SK-N-SH treated with all-trans-retinoic acid at 6 μM for 48 hours (cell line): ENCODE data around the gene SP1.
"Not testable (repeated sequence)": the region's sequence is repeated elsewhere in the genome, so short reads cannot be mapped to it uniquely, and the experiment has no call there.

Experiments used
- ARNTL ChIP-seq: fragments of 450-650 bp; formaldehyde crosslinking; IDR thresholded peaks from 2 replicates; pipeline ENCODE4 v1.5.0; 2020; ENCODE audit warnings: low read depth, mild to moderate bottlenecking, moderate library complexity, borderline replicate concordance
- CSDC2 ChIP-seq: fragments of 250-450 bp; sonication (Bioruptor Pico); IDR thresholded peaks from 2 replicates; pipeline ENCODE4 v1.5.0; 2020; ENCODE audit warnings: mild to moderate bottlenecking, moderate library complexity
- GLIS3 ChIP-seq: fragments of 250-450 bp; sonication (Bioruptor Pico); IDR thresholded peaks from 2 replicates; pipeline ENCODE4 v1.5.0; 2020; ENCODE audit warnings: mild to moderate bottlenecking, moderate library complexity
- OSR1 ChIP-seq: fragments of 250-450 bp; sonication (Bioruptor Pico); IDR thresholded peaks from 2 replicates; pipeline ENCODE4 v1.8.0; 2022; ENCODE audit warnings: moderate library complexity, mild to moderate bottlenecking, inconsistent platforms
- SNAI2 ChIP-seq: fragments of 250-450 bp; sonication (Bioruptor Pico); IDR thresholded peaks from 2 replicates; pipeline ENCODE4 v1.5.0; 2020; ENCODE audit warnings: mild to moderate bottlenecking, moderate library complexity
- TOX ChIP-seq: fragments of 250-450 bp; sonication (Bioruptor Pico); IDR thresholded peaks from 2 replicates; pipeline ENCODE4 v1.8.0; 2021; ENCODE audit warnings: mild to moderate bottlenecking, moderate library complexity, borderline replicate concordance
- ZC3H10 ChIP-seq: fragments of 250-450 bp; sonication (Bioruptor Pico); IDR thresholded peaks from 2 replicates; pipeline ENCODE4 v1.5.1; 2021; ENCODE audit warnings: mild to moderate bottlenecking, moderate library complexity
- ZFP30 ChIP-seq: fragments of 450-650 bp; formaldehyde crosslinking; IDR thresholded peaks from 2 replicates; pipeline ENCODE4 v1.5.0; 2022; ENCODE audit warnings: mild to moderate bottlenecking, moderate library complexity
- ZNF70 ChIP-seq: fragments of 450-650 bp; formaldehyde crosslinking; IDR thresholded peaks from 2 replicates; pipeline ENCODE4 v1.5.0; 2020; ENCODE audit warnings: mild to moderate bottlenecking, moderate library complexity
- TF ChIP-seq, protein P1 (sequence below): fragments of 250-450 bp; sonication (Bioruptor Pico); IDR thresholded peaks from 2 replicates; pipeline ENCODE4 v1.5.0; 2020; ENCODE audit warnings: mild to moderate bottlenecking, moderate library complexity
- TF ChIP-seq, protein P2 (sequence below): fragments of 250-450 bp; sonication (Bioruptor Pico); IDR thresholded peaks from 2 replicates; pipeline ENCODE4 v1.8.0; 2020; ENCODE audit warnings: mild to moderate bottlenecking, moderate library complexity, borderline replicate concordance
- TF ChIP-seq, protein P3 (sequence below): fragments of 250-450 bp; sonication (Bioruptor Pico); IDR thresholded peaks from 2 replicates; pipeline ENCODE4 v1.5.1; 2020; ENCODE audit warnings: low read depth, mild to moderate bottlenecking, moderate library complexity

DNA sequence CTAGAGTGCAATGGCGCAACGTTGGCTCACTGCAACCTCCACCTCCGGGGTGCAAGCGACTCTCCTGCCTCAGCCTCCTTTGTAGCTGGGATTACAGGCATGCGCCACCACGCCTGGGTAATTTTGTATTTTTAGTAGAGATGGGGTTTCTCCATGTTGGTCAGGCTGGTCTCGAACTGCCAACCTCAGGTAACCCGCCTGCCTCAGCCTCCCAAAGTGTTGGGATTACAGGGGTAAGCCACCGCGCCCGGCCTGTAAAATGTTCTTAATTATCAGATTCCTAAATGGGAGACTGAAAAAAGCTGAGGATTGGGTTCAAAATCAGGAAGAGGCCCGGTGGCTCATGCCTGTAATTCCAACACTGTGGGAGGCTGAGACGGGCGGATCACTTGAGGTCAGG is 5.7 kb upstream of the SP1 start:
- not testable (repeated sequence) for TF ChIP-seq ZC3H10 (CRISPR knock-in tag); ARNTL; ZFP30 (CRISPR knock-in tag); GLIS3 (CRISPR knock-in tag); SNAI2 (CRISPR knock-in tag); TOX (CRISPR knock-in tag); OSR1 (CRISPR knock-in tag); CSDC2; ZNF70 (CRISPR knock-in tag)
- TF ChIP-seq, protein P1, sequence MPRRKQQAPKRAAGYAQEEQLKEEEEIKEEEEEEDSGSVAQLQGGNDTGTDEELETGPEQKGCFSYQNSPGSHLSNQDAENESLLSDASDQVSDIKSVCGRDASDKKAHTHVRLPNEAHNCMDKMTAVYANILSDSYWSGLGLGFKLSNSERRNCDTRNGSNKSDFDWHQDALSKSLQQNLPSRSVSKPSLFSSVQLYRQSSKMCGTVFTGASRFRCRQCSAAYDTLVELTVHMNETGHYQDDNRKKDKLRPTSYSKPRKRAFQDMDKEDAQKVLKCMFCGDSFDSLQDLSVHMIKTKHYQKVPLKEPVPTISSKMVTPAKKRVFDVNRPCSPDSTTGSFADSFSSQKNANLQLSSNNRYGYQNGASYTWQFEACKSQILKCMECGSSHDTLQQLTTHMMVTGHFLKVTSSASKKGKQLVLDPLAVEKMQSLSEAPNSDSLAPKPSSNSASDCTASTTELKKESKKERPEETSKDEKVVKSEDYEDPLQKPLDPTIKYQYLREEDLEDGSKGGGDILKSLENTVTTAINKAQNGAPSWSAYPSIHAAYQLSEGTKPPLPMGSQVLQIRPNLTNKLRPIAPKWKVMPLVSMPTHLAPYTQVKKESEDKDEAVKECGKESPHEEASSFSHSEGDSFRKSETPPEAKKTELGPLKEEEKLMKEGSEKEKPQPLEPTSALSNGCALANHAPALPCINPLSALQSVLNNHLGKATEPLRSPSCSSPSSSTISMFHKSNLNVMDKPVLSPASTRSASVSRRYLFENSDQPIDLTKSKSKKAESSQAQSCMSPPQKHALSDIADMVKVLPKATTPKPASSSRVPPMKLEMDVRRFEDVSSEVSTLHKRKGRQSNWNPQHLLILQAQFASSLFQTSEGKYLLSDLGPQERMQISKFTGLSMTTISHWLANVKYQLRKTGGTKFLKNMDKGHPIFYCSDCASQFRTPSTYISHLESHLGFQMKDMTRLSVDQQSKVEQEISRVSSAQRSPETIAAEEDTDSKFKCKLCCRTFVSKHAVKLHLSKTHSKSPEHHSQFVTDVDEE (CRISPR knock-in tag): not testable (repeated sequence)
- TF ChIP-seq, protein P2, sequence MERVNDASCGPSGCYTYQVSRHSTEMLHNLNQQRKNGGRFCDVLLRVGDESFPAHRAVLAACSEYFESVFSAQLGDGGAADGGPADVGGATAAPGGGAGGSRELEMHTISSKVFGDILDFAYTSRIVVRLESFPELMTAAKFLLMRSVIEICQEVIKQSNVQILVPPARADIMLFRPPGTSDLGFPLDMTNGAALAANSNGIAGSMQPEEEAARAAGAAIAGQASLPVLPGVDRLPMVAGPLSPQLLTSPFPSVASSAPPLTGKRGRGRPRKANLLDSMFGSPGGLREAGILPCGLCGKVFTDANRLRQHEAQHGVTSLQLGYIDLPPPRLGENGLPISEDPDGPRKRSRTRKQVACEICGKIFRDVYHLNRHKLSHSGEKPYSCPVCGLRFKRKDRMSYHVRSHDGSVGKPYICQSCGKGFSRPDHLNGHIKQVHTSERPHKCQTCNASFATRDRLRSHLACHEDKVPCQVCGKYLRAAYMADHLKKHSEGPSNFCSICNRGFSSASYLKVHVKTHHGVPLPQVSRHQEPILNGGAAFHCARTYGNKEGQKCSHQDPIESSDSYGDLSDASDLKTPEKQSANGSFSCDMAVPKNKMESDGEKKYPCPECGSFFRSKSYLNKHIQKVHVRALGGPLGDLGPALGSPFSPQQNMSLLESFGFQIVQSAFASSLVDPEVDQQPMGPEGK (CRISPR knock-in tag): not testable (repeated sequence)
- TF ChIP-seq, protein P3, sequence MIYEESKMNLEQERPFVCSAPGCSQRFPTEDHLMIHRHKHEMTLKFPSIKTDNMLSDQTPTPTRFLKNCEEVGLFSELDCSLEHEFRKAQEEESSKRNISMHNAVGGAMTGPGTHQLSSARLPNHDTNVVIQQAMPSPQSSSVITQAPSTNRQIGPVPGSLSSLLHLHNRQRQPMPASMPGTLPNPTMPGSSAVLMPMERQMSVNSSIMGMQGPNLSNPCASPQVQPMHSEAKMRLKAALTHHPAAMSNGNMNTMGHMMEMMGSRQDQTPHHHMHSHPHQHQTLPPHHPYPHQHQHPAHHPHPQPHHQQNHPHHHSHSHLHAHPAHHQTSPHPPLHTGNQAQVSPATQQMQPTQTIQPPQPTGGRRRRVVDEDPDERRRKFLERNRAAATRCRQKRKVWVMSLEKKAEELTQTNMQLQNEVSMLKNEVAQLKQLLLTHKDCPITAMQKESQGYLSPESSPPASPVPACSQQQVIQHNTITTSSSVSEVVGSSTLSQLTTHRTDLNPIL (CRISPR knock-in tag): not testable (repeated sequence)
